OCI-LY3 (cell line): ENCODE results near the gene LIFR.
"Not testable (repeated sequence)": the region's sequence is repeated elsewhere in the genome, so short reads cannot be mapped to it uniquely, and the experiment has no call there.

Source experiments
- CTCF ChIP-seq: fragments of 200-600, 300-600 bp; sonication (generic); IDR thresholded peaks from 2 replicates; pipeline ENCODE4 v1.5.1; 2014; ENCODE audit warnings: antibody characterized with exemption, low read length, low read depth
- EZH2phosphoT487 ChIP-seq: fragments of 200-600 bp; shearing (Covaris generic); IDR thresholded peaks from 2 replicates; pipeline ENCODE4 v1.6.1; 2018; ENCODE audit warnings: antibody characterized with exemption, mixed run types, low read depth

- TF ChIP-seq EZH2phosphoT487, CTCF: not testable (repeated sequence)
Observed at GRCh38 chr5:38567306-38567705, 10.9 kb upstream of the LIFR start.
